ENCODE data around the gene BCAS3. TPM values are rescaled to one million over a fixed set of nuclear protein-coding genes. Genes with fewer than 3 reads are reported as not detected.

Gene BCAS3
- total RNA-seq, 3 donors from 2014 or later, result 21.6 to 33.4 (median 32.1) TPM

DNA sequence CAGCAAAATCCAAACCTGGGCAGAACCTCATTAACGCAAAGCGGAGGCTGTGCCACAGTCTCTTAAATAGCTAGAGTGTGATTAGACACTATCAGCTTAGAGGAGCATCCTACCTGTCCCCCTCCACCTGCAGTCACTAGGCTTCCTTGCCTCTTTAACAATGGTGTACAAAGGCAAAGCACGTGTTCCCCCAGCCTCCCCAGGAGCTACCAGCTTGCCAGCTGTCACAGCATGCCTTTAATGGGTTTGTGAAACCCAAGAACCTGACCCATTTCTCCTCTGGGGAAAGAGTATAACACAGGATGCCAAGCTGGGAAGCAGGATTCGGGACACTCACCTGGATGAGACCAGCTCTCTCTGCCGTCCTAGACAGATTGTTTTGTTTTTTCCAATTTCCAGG, 684.7 kb downstream of the BCAS3 start:
- H3K4me1 ChIP-seq (ENCODE audit: low read depth), result no peaks in the 10 kb centered on the region
- TF ChIP-seq, protein P1, sequence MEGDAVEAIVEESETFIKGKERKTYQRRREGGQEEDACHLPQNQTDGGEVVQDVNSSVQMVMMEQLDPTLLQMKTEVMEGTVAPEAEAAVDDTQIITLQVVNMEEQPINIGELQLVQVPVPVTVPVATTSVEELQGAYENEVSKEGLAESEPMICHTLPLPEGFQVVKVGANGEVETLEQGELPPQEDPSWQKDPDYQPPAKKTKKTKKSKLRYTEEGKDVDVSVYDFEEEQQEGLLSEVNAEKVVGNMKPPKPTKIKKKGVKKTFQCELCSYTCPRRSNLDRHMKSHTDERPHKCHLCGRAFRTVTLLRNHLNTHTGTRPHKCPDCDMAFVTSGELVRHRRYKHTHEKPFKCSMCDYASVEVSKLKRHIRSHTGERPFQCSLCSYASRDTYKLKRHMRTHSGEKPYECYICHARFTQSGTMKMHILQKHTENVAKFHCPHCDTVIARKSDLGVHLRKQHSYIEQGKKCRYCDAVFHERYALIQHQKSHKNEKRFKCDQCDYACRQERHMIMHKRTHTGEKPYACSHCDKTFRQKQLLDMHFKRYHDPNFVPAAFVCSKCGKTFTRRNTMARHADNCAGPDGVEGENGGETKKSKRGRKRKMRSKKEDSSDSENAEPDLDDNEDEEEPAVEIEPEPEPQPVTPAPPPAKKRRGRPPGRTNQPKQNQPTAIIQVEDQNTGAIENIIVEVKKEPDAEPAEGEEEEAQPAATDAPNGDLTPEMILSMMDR (IDR thresholded peaks at IDR 0.05), result no peak
- no peaks in the 10 kb centered on the region for H3K36me3 ChIP-seq (ENCODE audit: low read depth)
- no peak overlapping the region for H3K4me3 ChIP-seq
- DNase-seq, result no peak
- intact Hi-C loops (cut with DNase I, micrococcal nuclease), result no loop called here
- no peaks in the 10 kb centered on the region for H3K9me3 ChIP-seq
- no peak for ATAC-seq

DNA sequence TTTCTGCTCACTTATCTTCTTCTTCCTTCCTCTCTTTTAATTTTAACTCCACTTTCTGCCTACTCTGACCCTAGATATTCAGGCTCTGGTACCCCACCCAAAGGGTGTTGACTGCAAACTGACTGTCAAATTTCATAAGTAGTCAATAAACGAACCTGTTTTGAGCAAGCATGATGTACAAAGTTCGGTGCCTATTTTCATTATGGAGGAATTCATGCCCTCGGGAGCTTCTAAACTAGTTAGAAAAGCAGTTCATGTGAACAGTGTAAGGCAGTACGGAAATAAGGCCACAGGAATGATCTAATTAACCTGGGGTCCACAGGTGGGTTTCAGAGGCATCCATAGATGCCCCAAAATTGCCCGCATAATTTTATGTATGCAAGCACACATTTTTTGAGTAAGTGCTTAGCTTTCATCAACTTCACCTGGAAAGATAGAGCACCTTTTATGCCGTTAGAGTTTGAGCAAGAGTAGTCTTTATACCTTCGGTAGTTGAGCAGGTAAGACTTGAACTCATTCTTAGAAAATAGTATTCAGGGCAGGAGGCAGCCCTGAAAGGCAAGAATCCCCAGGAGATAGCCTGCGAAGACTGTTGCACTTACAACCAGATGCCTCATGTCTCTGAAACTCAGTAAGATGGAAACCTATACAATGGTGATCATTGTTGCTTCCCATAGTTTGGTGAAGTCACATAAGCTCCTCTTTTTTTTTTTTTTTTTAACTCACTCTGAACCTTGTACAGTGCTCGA, 685.4 kb downstream of the BCAS3 start:
- Histone ChIP-seq H3K9me3 (no peaks in the 10 kb centered on the region), H3K4me1 (ENCODE audit: low read depth) (no peaks in the 10 kb centered on the region), H3K36me3 (ENCODE audit: low read depth) (no peaks in the 10 kb centered on the region), H3K4me3 (no peak overlapping the region)
- no peak for ATAC-seq
- DNase-seq, result no peak
- TF ChIP-seq, protein P1 (IDR thresholded peaks at IDR 0.05), result no peak
- intact Hi-C loops (cut with DNase I, micrococcal nuclease), result no loop called here

DNA sequence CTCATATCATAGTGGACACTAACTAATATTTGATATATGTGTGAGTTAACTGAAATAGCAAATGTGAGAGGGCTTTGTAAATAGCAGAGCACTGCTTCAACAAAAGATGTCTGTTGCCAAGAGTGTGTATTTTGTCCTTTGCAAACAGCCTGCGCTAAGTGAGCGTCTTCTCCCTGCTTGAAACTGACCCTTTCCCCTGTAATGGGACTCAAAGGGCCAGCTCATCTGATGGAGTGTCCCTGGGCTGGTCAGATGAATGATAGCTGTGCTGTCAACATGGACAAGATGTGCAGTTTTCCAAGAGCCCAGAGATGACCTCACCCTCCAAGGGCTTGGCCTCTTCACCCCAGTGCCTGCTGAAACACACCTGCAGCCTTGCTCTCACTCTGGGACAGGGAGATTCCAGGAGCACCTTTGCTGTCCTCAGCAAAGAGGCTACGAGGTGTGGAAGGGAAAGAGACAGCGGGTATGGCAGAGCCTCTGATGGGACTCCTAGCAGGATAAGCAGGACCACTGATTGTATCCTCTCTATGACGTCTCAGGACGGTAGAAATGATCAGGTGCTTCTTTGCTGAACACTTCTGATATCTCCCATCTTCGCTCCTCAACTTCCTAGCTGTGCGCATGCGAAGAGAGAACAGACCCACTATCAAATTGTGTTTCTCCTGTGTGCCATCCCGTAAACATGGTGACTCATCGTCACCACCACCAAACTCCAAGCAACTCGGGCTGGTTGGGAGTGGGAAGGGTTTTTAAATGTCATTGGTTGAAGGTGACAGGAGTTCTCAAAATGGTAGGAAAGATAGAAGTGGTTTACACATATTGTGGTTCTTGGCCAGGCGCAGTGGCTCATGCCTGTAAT, 686.2 kb downstream of the BCAS3 start:
- ATAC-seq, result no peak
- H3K9me3 ChIP-seq, result no peaks in the 10 kb centered on the region
- no peak for DNase-seq
- H3K36me3 ChIP-seq (ENCODE audit: low read depth), result no peaks in the 10 kb centered on the region
- H3K4me3 ChIP-seq, result no peak overlapping the region
- TF ChIP-seq, protein P1 (IDR thresholded peaks at IDR 0.05), result no peak
- intact Hi-C loops (cut with DNase I, micrococcal nuclease), result no loop called here
- no peaks in the 10 kb centered on the region for H3K4me1 ChIP-seq (ENCODE audit: low read depth)

DNA sequence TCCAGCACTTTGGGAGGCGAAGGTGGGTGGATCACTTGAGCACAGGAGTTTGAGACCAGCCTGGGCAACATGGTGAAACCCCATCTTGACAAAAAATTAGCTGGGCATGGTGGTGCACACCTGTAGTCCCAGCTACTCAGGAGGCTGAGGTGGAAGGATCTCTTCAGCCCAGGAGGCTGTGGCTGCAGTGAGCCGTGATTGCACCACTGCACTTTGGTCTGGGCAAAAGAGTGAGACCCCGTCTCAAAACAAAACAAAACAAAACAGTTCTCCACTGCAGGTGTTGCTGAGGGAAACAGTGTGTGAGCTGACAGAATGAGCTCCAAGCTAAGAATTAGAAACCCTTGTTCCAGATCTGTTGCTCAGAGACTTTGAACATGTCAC, 686.8 kb downstream of the BCAS3 start:
- no peak for ATAC-seq
- TF ChIP-seq, protein P1 (IDR thresholded peaks at IDR 0.05), result no peak
- intact Hi-C loops (cut with DNase I, micrococcal nuclease), result no loop called here
- no peaks in the 10 kb centered on the region for H3K4me1 ChIP-seq (ENCODE audit: low read depth)
- H3K36me3 ChIP-seq (ENCODE audit: low read depth), result no peaks in the 10 kb centered on the region
- H3K4me3 ChIP-seq, result no peak overlapping the region
- no peak for DNase-seq
- H3K9me3 ChIP-seq, result no peaks in the 10 kb centered on the region

DNA sequence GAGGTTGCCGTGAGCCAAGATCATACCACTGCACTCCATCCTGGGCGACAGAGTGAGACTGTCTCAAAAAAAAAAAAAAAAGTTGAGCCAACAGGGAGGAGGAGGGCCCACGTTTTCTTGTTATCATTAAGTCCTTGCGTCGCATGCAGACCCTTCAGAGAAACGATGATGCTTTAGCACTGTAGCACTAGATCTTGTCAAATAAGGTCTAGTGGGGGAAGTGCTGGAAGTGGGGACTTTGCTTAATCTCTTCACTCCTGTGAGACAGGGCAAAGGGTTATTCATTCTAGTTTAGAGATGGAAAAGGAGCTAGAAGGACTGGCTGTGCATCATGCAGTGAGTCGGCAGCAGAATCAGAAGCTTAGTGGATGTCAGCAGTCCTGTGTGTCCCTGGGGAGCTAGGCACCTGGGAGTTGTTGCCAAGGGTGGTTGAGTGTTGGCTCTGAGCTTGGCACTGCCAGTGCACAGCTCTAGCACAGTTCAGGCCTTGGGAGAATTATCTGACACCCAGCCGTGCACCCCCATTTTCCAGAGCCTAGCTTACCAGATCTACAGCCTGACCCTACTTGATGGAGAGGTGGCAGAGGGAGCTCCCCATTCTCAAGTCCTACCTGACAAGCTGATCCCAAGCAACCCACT, 688.5 kb downstream of the BCAS3 start:
- TF ChIP-seq, protein P1 (IDR thresholded peaks at IDR 0.05), result no peak

More for the DNA sequence above, 688.5 kb downstream of the BCAS3 start:
- Histone ChIP-seq H3K9me3 (no peaks in the 10 kb centered on the region), H3K36me3 (ENCODE audit: low read depth) (no peaks in the 10 kb centered on the region), H3K4me3 (no peak overlapping the region), H3K4me1 (ENCODE audit: low read depth) (no peaks in the 10 kb centered on the region)
- DNase-seq (no peak), ATAC-seq (no peak)
- intact Hi-C loops (cut with DNase I, micrococcal nuclease), result no loop called here

All from mucosa of descending colon (tissue), 3 donors.